Psoas muscle (tissue), 8 donors: ENCODE measurements around the gene IQSEC3. TPM values are rescaled to one million over a fixed set of nuclear protein-coding genes. Genes with fewer than 3 reads are reported as not detected.

Experiments
- ATAC-seq, 4 donors: fragments of 200-7000 bp; cut with Tn5 transposase; one replicate each; pipeline ENCODE4 v1.9.1; 2020; ENCODE audit warnings: moderate library complexity in 3 of 4, mild to moderate bottlenecking in 2 of 4
- DNase-seq, 2 donors: peaks; one replicate each; pipeline ENCODE4 v3.0.0-alpha.2; 2020
- H3K27ac ChIP-seq: fragments of 200-600 bp; one replicate; pipeline ENCODE4 v1.8.0; 2022
- H3K27me3 ChIP-seq, 3 donors: fragments of 200-600 bp in 1 of 3; one replicate each; pipeline versions ENCODE4 v1.6.1 to v1.8.0; 2013 to 2022; ENCODE audit warnings: low read length in 2 of 3, mild to moderate bottlenecking in 2 of 3, moderate library complexity in 1 of 3; ENCODE audit not compliant: insufficient read depth in 3 of 3
- H3K36me3 ChIP-seq, 2 donors: fragments of 200-600 bp in 1 of 2; one replicate each; pipeline versions ENCODE4 v1.6.1 to v1.8.0; 2013 to 2022; ENCODE audit warnings: low read depth in 1 of 2, mild to moderate bottlenecking in 1 of 2, moderate library complexity in 1 of 2; ENCODE audit not compliant: insufficient read depth in 1 of 2
- H3K4me1 ChIP-seq: fragments of 200-600 bp; one replicate; pipeline ENCODE4 v1.8.0; 2022
- H3K4me3 ChIP-seq: fragments of 200-600 bp; one replicate; pipeline ENCODE4 v1.8.0; 2022; ENCODE audit warnings: mild to moderate bottlenecking
- H3K9me3 ChIP-seq: fragments of 200-600 bp; one replicate; pipeline ENCODE4 v1.8.0; 2022
- CTCF ChIP-seq: fragments of 200-600 bp; IDR thresholded peaks from one replicate; pipeline ENCODE4 v1.8.0; 2022; ENCODE audit warnings: antibody characterized with exemption
- WGBS, 3 donors: extraction: QIAGEN DNeasy Blood & Tissue Kit; methylation state at CpG; one replicate each; pipeline versions ENCODE4 v1.1.6 to v1.1.7; 2013; 5-methylcytosine and 5-hydroxymethylcytosine counted together
- intact Hi-C, 2 donors: fragments of 100-400 bp; cut with DNase I; formaldehyde crosslinking; loops; one replicate each; pipeline versions ENCODE4 v1.11.0 to v1.14.2; 2022
- polyA plus RNA-seq, 3 donors: library from polyadenylated mRNA; stranded (reverse); fragments of 200-250 nt; gene quantifications; one replicate each; pipeline ENCODE4 v1.2.3, GENCODE V29; 2013
- total RNA-seq, 4 donors: library from RNA; stranded (reverse); fragmentation: NEBNext Ultra II Directional in 2 of 4; extraction: Animal tissue kit (Norgen Biotek cat#: 25700) in 2 of 4; gene quantifications; one replicate each; pipeline versions ENCODE4 v1.2.1 to v1.2.4, GENCODE V29; 2021 to 2023
- donor health status: healthy with polysubstance abuse.
- donor health status: DM: no; HTN: no; CAD: no; lungs with moderate emphysema.
- donor health status: Bipolar disorder and iron deficiency.
- donor health status: healthy.
- donor health status: DM: yes; HTN: yes; CAD: no.
- donor health status: DM: no; HTN: no; CAD: no.
- donor health status: DM: no; HTN: no; CAD: no.
- donor health status: DM: yes; HTN: yes; CAD: no.

Gene IQSEC3
- total and polyA plus RNA-seq, 7 donors, result 0.23 to 1.8 (median 0.58) TPM

GRCh38 chr12:179131-179884, 112.7 kb downstream of the IQSEC3 start:
- no peak overlapping the region for H3K4me3 ChIP-seq
- 53 to 57% (median 53%) methylated on average over 11 of the region's 11 CpGs for WGBS, 3 donors
- H3K27me3 ChIP-seq, result peaks cover 0 to 26% (median 0%) of the 10 kb centered on the region in 3 donors
- TF ChIP-seq CTCF, result no peak
- no peak for DNase-seq
- no peaks in the 10 kb centered on the region for H3K9me3 ChIP-seq
- intact Hi-C loops, result no loop called here
- peak in 1 of 4 donors; percentile 38 for ATAC-seq
- H3K27ac ChIP-seq, result peak overlapping the region; percentile 16
- H3K4me1 ChIP-seq, result peaks cover 9% of the 10 kb centered on the region
- no peaks in the 10 kb centered on the region for H3K36me3 ChIP-seq

- H3K9me3 ChIP-seq, result no peaks in the 10 kb centered on the region
- peaks cover 9% of the 10 kb centered on the region for H3K4me1 ChIP-seq
- ATAC-seq, result no peak
- H3K27ac ChIP-seq, result peak overlapping the region; percentile 42
- TF ChIP-seq CTCF, result no peak
- 69 to 82% (median 71%) methylated on average over 5 of the region's 5 CpGs for WGBS, 3 donors
- H3K4me3 ChIP-seq, result no peak overlapping the region
- intact Hi-C loops, result no loop called here
- no peak for DNase-seq
- H3K36me3 ChIP-seq, result no peaks in the 10 kb centered on the region
- H3K27me3 ChIP-seq, result peaks cover 0 to 26% (median 0%) of the 10 kb centered on the region in 3 donors
Observed at GRCh38 chr12:179885-180284, 113.3 kb downstream of the IQSEC3 start.

GRCh38 chr12:180445-180844, 113.9 kb downstream of the IQSEC3 start:
- TF ChIP-seq CTCF, result no peak
- 52 to 62% (median 53%) methylated on average over 8 of the region's 8 CpGs for WGBS, 3 donors
- Histone ChIP-seq H3K4me3 (peak overlapping the region; percentile 47), H3K27ac (peak overlapping the region; percentile 42), H3K9me3 (no peaks in the 10 kb centered on the region), H3K27me3 (peaks cover 0 to 26% (median 0%) of the 10 kb centered on the region in 3 donors), H3K36me3 (no peaks in the 10 kb centered on the region), H3K4me1 (peaks cover 6% of the 10 kb centered on the region)
- intact Hi-C loops, result no loop called here
- DNase-seq, result no peak
- peak in 2 of 4 donors; percentile 32 to 46 for ATAC-seq

- Histone ChIP-seq H3K4me1 (peaks cover 6% of the 10 kb centered on the region), H3K27ac (peak overlapping the region; percentile 41), H3K27me3 (peaks cover 0 to 21% (median 0%) of the 10 kb centered on the region in 3 donors), H3K9me3 (no peaks in the 10 kb centered on the region), H3K36me3 (no peaks in the 10 kb centered on the region), H3K4me3 (peak overlapping the region; percentile 47)
- no peak for TF ChIP-seq CTCF
- 59 to 71% (median 64%) methylated on average over 17 of the region's 17 CpGs for WGBS, 3 donors
- intact Hi-C loops, result no loop called here
- DNase-seq (no peak), ATAC-seq (peak in 1 of 4 donors; percentile 3)
Observed at GRCh38 chr12:181921-182320, 115.4 kb downstream of the IQSEC3 start.
